GM12878 (cell line): ENCODE results near the gene HIVEP3. TPM values are rescaled to one million over a fixed set of nuclear protein-coding genes. Genes with fewer than 3 reads are reported as not detected.

ENCODE experiments used
- ATAC-seq: fragments of 200-7000 bp; cut with Tn5 transposase; 3 replicates; pipeline ENCODE4 v1.9.1; 2020; ENCODE audit warnings: mild to moderate bottlenecking, moderate library complexity
- BruUV-seq: library from RNA; stranded (reverse); fragments of 400-500 nt; replicated peaks from 2 replicates; lab custom pipeline; 2021; lab: Mats Ljungman, UMichigan
- CTCF ChIA-PET: fragments of 300-600 bp; sonication (Branson Sonifier 250); formaldehyde crosslinking; extraction: SDS; loops from one replicate; lab custom pipeline; 2021; ENCODE audit warnings: inconsistent platforms; lab: Yijun Ruan, JAX
- POLR2A ChIA-PET: fragments of 350-600 bp; formaldehyde crosslinking; extraction: SDS; loops from one replicate; lab custom pipeline; 2021; ENCODE audit warnings: inconsistent platforms; lab: Charles Lee
- RAD21 ChIA-PET: fragments of 300-600 bp; sonication (Branson Sonifier 250); formaldehyde crosslinking; loops from one replicate; lab custom pipeline; 2023; ENCODE audit warnings: antibody characterized with exemption; ENCODE audit not compliant: unreplicated experiment; lab: Charles Lee
- SMC1A ChIA-PET: fragments of 300-600 bp; sonication (Branson Sonifier 250); formaldehyde crosslinking; loops from one replicate; lab custom pipeline; 2023; ENCODE audit not compliant: unreplicated experiment, uncharacterized antibody; lab: Charles Lee
- DNase-seq: peaks from one replicate; pipeline ENCODE4 v3.0.0-alpha.2; 2011; ENCODE audit warnings: low read depth, low spot score
- FAIRE-seq: peaks from 3 replicates; lab custom pipeline; 2011; peaks lifted over from hg19 to GRCh38; lab: Jason Lieb, UNC
- H2AFZ ChIP-seq: 2 replicates; pipeline ENCODE4 v1.6.0; 2011; ENCODE audit warnings: low read depth, low read length, control low read depth; ENCODE audit not compliant: control insufficient read depth
- H3K27ac ChIP-seq: 2 replicates; pipeline ENCODE4 v1.5.1; 2011; ENCODE audit warnings: control low read depth; ENCODE audit not compliant: control insufficient read depth, insufficient read depth
- H3K27me3 ChIP-seq, 2 experiments: replicated peaks in 1 of 2; 2 replicates each; pipeline versions ENCODE4 v1.6.0 to v1.6.1; 2011; ENCODE audit warnings: low read length in 1 of 2; ENCODE audit not compliant: control insufficient read depth in 2 of 2, insufficient read depth in 2 of 2
- H3K36me3 ChIP-seq, 2 experiments: 2 replicates each; pipeline ENCODE4 v1.5.1; 2011; ENCODE audit warnings: low read length in 1 of 2; ENCODE audit not compliant: control insufficient read depth in 2 of 2, insufficient read depth in 2 of 2
- H3K4me1 ChIP-seq: 2 replicates; pipeline ENCODE4 v1.6.1; 2011; ENCODE audit warnings: mild to moderate bottlenecking, low read length, moderate library complexity, mixed read lengths; ENCODE audit not compliant: control insufficient read depth, insufficient read depth
- H3K4me2 ChIP-seq: 2 replicates; pipeline ENCODE4 v1.6.0; 2011; ENCODE audit warnings: control low read depth; ENCODE audit not compliant: control insufficient read depth, insufficient read depth
- H3K4me3 ChIP-seq: fragments of 200-600 bp; sonication (generic); 2 replicates; pipeline ENCODE4 v1.5.1; 2016
- H3K79me2 ChIP-seq: 2 replicates; pipeline ENCODE4 v1.6.0; 2011; ENCODE audit warnings: low read length; ENCODE audit not compliant: control insufficient read depth, insufficient read depth
- H3K9ac ChIP-seq: 2 replicates; pipeline ENCODE4 v1.8.0; 2011; ENCODE audit warnings: low read length, control low read depth, mixed read lengths; ENCODE audit not compliant: control insufficient read depth, insufficient read depth
- H3K9me3 ChIP-seq: replicated peaks from 3 replicates; pipeline ENCODE4 v1.5.1; 2011; ENCODE audit warnings: mild to moderate bottlenecking, low read length; ENCODE audit not compliant: control insufficient read depth, insufficient read depth
- H4K20me1 ChIP-seq: 2 replicates; pipeline ENCODE4 v1.6.0; 2011; ENCODE audit not compliant: control insufficient read depth, insufficient read depth
- IRF5 ChIP-seq: fragments of 450-650 bp; IDR thresholded peaks from 2 replicates; pipeline ENCODE4 v1.6.1; 2017; ENCODE audit warnings: borderline replicate concordance
- PBX3 ChIP-seq: IDR thresholded peaks from 2 replicates; pipeline ENCODE4 v1.6.1; 2011; ENCODE audit warnings: mild to moderate bottlenecking, low read depth, low read length, moderate library complexity; ENCODE audit not compliant: insufficient replicate concordance
- SPI1 ChIP-seq: IDR thresholded peaks from 2 replicates; pipeline ENCODE4 v1.6.1; 2011; ENCODE audit warnings: low read depth, mild to moderate bottlenecking, low read length, moderate library complexity, borderline replicate concordance; ENCODE audit not compliant: insufficient read depth
- WGBS: methylation state at CpG from one replicate; pipeline ENCODE4 v1.1.6; 2016; ENCODE audit warnings: low lambda C conversion rate; ENCODE audit not compliant: insufficient replicate concordance, insufficient coverage; ENCODE audit errors: missing lambda C conversion rate; 5-methylcytosine and 5-hydroxymethylcytosine counted together
- in situ Hi-C: fragments of 300-500 bp; cut with MboI; formaldehyde crosslinking; loops from 9 replicates; pipeline ENCODE4 v1.14.3; 2018; ENCODE audit warnings: mixed read lengths
- intact Hi-C: fragments of 100-400 bp; cut with micrococcal nuclease; formaldehyde crosslinking; loops from one replicate; pipeline ENCODE4 v1.14.2; 2022; ENCODE audit not compliant: unreplicated experiment
- polyA plus RNA-seq, 11 experiments: library from polyadenylated mRNA; depleted of rRNA in 4 of 11; unstranded in 6 of 11; stranded (reverse) in 5 of 11; fragments of >200 nt; fragmentation: Nextera tagmentation in 4 of 11; fragmentation: Illumina TruSeq in 1 of 11; extraction: Ambion mirVana in 4 of 11; extraction: Trizol in 1 of 11; gene quantifications; 1 replicate in 1 of 11; 2 replicates in 10 of 11; pipeline versions ENCODE4 v1.2.1 to v1.2.3, GENCODE V29; 2011 to 2016; ENCODE audit warnings: inconsistent platforms in 2 of 11, missing spikeins in 2 of 11, low read depth in 1 of 11
- total RNA-seq, 4 experiments: library from RNA; depleted of rRNA in 3 of 4; stranded (reverse); fragments of >200 nt in 3 of 4; fragmentation: Illumina TruSeq in 1 of 4; extraction: Trizol in 1 of 4; gene quantifications; 2 replicates each; pipeline versions ENCODE4 v1.2.1 to v1.2.3, GENCODE V29; 2013 to 2021

The HIVEP3 gene
- total and polyA plus RNA-seq, 10 of the 15 experiments (the other 5 are each of a cell fraction or from before 2014, with no cell fraction given), result 1.8 to 13.6 (median 3.8) TPM

GRCh38 chr1:41851589-41851988, 67.1 kb downstream of the HIVEP3 start:
- TF ChIP-seq IRF5 (no peak), PBX3 (no peak), SPI1 (peak; percentile 12; the same call in 1 of the 2 replicates)
- TF ChIP-seq, all 136 proteins: peak for 1
- no peak overlapping the region for H3K4me2 ChIP-seq
- H3K4me3 ChIP-seq, result no peak overlapping the region
- no peaks in the 10 kb centered on the region; the same call in 2 of the 3 replicates for H3K9me3 ChIP-seq
- ChIA-PET CTCF (no interaction called here), POLR2A (no interaction called here), SMC1A (no interaction called here), RAD21 (interaction anchor here (0.8 kb wide), 1 partner anchor 13 kb away, joined by 3 read pairs; no protein-coding TSS in a partner anchor)
- H4K20me1 ChIP-seq, result no peaks in the 10 kb centered on the region
- BruUV-seq, result no TSS peak
- no peaks in the 10 kb centered on the region for H3K27me3 ChIP-seq
- H3K9ac ChIP-seq, result no peak overlapping the region
- intact Hi-C loops, result no loop called here
- no peak overlapping the region for H3K27ac ChIP-seq
- ATAC-seq, result no peak
- in situ Hi-C loops, result no loop called here
- no peaks in the 10 kb centered on the region for H3K79me2 ChIP-seq
- no peak for DNase-seq
- 15% methylated on average over 5 of the region's 5 CpGs for WGBS
- no peak for FAIRE-seq
- H2AFZ ChIP-seq, result no peak overlapping the region
- no peaks in the 10 kb centered on the region; the same call in 1 of the 2 replicates for H3K4me1 ChIP-seq
- no peaks in the 10 kb centered on the region; a peak in 1 of 4 replicates for H3K36me3 ChIP-seq
